ENCODE data around the gene UBAC2.

UBAC2 gene

DNA sequence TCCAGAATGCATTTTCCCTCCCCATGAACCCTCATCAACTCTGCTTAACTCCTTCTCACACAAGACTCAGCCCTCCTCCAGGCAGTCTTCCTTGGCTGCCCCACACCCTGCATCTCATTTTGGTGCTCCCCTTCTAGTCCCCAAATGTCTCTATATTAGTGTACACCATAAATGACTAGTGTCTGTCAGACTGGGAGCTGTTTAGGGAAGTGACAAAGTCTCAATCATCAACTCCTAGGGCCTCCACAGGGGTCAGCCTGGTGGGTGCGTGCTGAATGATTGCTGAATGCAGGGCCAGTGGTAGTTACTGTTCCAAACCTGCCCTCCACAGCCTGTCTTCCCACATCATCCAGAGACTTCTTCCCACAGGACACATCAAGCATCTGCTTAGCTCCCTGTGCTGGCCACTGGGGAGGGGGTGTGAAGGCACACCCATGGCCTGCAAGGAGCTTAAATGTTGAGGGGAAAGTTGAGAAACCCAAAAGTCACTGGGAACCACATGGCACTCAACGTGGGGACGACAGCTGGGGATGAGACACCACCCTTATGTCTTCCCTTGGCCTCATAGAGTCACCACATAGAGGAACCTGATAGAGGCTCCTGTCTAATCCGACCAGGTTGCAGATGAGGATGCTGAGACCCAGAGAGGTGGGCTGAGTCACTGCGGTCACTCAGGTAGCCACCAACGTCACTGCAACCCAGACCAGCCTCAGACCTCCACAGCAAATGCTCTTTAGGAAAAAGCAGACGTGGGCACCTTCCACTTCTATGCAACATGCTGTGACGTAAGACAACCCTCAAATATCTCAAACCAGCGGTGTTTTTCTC is 221.3 kb downstream of the UBAC2 start:
- no peak for DNase-seq

DNA sequence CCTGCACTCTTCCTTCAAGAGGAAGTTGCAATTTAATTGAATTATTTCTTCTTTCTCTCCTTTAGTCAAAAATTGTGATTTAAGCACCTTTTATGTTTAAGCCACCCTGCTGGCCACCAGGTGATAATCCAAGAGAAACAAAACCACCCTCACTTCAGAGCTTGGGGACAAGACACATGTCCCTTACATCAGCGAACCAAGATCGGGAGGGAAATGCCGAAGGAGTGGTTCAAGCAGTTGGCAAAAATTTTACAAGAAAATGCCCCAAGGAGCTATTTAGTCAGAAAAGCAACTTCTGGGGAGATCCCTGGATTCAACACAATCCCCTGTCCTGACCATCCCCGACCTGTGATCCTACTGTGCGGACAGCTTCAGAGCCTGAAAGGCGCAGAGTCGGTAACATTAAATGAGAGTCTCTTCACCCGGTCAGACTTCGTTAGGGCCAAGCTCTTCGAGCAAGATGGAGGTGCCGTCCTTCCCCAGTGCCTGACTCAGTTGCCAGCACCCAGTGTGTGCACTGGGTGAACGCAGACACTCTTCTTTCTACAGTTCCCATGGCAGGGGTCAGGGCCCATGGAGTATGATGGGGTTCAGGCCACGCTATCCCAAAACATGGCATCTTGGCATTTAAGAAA is 222.0 kb downstream of the UBAC2 start:
- no peak for DNase-seq

DNA sequence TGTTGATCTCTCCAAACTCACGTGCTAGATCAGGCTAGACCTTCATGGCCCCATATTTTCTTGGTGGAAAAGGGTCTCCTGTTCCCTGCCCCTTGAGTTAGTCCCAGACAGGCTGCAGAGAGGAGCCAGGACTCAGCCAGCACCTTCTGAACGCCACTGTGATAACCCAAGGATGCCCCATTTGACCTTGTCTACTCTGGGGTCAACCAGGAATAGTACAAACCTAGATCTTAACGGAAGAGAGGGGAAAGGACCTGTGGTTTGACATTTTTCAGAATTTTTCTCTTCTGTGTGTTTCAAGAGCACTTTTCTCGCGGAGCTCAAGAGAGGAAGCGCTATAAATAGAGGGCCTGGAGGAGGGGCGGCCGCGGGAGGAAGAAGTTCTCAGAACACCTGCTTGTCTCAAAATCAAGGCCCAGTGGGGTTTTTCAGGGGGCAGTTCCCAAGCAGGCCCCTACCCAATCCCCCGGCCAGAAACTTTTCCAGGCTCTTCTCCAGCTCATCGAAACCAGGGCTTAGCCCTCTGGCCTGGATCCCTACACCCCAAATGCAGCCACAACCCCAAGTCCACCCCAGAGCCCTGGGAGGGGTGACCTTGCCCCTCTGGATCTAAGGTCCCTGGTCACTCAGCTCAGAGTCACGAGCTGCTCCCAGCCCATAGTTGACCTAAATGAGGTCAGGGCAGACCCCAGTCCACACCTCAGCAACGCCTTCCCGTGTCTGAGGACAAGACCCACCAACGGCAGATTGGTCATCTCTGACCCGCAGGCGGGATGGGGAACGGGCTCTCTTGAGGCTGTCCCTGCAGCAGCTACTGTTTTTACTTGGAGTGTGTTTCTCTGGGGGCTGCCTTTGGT is 225.1 kb downstream of the UBAC2 start:
- peak; percentile 43 for DNase-seq

DNA sequence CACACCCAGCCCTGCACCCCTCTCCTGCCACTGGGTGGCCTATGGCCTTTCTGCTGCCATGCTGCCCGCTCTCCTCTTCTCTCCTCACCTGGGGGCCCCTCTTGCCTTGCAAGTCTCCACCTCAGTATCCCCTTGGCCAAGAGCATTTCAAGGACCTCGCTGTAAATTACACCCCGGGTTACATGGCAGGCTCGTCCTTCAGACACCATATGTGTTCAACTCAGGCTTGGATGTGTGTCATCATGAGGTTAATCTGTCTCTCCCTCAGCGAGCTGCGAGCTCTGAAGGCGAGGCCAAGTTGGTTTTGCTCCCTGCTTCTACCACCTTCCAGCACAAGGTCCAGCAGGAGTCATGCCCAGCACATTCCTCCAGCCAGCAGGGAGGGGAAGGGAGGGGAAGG is 225.8 kb downstream of the UBAC2 start:
- DNase-seq: no peak

DNA sequence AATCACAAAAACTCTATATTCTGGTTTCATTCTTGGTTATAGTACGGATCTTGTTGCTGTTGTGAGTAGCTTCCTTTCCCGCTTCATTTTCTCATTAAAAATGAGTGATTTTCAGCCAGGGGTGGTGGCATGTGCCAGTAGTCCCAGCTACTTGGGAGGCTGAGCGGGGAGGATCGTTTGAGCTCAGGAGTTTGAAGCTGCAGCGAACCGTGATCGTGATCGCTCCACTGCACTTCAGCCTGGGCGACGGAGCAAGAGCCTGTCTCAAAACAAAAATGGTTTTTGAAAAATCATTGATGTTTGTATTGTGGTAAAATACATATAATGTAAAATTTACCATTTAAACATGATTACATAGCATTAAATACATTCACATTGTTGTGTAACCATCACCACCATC is 229.0 kb downstream of the UBAC2 start:
- DNase-seq: no peak

DNA sequence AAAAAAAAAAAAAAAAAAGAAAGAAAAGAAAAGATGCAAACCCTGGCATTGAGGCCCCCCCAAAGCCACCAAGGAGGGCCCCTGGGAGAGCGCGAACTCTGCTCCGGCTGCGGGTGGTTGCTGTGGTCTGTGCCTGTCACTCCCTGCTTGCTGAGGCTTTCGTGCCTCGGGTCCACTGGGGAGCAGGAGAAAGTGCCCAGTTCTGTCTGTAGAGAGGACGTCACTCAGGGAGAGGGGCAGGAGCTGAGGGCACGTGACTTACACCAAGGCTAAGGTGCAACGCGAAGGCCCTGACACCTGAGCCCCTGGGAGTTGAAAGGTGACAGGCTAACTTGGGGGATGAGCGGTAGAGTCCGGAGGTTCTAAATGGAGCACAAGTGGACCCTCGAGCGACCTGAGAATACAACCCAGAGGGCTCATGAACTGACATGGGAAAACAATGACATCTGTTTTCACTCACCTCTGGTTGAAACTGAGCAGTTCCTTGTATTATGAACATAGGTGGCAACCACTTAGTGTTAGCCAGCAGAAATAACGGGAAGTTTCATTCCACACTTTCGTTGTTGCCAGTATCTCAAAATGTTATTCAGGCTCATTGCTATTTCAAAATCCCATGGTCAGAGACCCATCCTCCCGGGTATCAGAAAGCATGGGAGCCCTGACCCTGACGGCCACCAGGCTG is 231.4 kb downstream of the UBAC2 start:
- no peak for DNase-seq

DNA sequence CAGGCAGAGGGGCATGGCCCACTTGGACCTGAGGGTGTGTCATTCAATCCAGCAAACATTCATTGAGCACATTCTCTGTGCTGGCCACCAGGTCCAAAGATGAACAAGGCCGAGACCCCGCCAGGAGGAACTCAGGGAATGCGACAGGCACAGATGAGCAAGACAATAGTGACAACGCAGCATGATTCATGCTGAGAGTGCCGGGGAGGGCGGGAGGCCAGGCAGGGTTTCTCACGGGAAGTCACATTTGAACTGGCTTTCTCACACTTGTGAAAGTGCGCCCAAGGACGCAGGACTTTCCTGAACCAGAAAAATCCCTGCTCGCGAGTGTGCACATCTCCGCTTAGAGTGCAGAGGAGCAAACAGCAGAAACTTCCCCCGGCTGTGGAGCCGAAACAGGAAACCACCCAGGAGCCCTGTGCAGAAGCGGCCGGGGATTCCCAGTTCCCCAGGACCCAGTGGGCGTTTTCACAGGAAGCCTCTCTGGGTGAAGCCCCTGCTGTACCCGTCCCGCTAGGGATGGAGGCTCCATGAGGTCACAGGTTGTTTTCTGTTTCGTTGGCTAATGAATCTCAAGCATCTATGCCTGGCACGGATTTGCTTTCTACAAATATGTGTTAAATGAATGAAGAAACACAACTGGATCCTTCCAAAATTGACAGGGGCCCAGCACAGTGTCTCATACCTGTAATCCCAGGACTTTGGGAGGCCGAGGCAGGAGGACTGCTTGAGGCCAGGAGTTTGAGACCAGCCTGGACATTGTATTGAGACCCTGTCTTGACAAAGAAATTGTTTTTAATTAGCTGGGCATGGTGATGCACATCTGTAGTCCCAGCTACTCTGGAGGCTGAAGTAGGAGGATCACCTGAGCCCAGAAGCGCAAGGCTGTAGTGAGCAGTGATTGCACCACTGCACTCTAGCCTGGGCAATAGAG is 232.2 kb downstream of the UBAC2 start:
- DNase-seq: peak; percentile 35

DNA sequence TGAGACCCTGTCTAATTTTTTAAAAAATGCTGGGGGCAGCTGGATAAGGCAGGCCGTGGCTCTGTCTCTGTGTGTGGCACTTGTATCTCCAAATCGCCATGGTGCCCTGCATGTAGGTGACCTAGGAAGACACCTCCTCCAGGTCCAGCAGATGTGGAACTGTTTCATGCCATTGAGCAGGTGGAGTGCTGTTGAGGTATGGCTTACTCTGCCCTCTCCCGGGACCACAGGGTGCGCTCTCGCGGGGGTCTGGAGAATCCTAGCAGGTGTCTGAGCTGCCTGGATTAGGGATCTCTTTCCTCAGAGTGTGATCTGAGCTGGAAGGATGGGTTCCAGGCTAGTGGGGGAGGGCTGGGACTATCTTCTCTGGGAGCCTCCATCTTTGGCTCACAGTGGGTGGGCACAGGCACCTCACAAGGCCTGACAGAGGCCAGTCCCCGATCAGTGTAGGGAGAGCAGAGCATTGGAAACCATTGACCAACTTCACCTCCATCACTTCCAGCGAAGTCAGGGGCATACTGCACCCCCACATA is 233.0 kb downstream of the UBAC2 start:
- DNase-seq: no peak

DNA sequence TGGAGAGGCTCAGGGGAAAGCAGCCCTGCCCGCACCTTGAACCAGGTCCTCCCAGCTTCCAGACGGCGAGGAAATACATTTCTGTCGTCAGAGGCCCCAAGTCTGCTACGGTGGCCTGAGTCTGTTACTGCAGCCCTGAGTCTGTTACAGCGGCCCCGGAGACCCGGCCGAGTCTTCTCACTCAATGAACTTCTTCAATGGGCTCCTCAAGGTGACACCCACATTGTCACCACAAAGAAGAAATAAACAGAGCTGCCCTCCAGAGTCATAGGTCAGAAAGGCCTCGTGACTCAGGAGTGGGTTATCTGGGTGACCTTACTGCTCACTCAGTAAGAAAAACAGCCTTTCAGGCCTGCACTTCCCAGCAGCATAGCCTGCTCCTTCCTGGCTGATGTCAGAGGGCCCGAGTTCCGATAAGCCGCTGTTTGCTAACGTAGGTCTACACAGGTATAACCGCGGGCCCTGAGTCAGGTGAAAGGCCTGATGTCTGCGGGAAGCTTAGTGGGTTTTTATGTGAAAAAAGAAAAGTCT is 233.7 kb downstream of the UBAC2 start:
- no peak for DNase-seq

DNA sequence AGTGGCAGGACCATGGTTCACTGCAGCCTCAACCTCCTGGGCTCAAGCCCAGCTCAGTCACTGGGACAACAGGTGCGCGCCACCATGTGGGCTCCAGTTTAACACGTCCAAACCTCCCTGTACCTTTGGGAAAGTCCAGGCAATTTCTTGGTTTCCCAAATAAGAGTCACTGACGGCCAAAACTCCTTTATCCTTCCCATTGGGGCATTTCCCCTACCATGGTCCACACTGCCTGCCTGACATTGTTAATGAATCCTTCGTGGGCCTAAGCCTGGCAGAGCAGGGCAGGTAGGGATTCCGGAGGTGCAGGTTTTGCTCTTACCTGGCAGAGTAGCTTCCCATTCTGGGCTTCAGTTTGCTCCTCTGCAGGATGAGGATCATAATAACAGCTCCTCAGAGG is 234.5 kb downstream of the UBAC2 start:
- no peak for DNase-seq

DNA sequence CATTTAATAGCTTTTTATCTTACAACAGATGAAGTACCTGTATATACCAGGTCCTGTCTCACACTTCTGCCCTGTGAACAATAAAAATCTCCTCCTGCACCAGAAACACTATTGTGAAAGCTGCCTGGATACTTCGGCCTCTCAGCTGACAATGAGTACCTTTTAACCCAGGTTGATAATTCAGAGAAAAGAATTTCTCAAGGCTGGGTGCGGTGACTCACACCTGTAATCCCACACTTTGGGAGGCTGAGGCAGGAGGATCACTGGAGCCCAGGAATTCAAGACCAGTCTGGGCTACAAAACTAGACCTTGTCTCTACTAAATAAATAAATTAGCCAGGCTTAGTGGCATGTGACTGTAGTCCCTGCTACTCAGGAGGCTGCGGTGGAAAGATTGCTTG is 235.3 kb downstream of the UBAC2 start:
- DNase-seq: no peak
